HUES64 (cell line): ENCODE measurements around the gene TSPO2. TPM values are rescaled to one million over a fixed set of nuclear protein-coding genes. Genes with fewer than 3 reads are reported as not detected.
A peak's percentile ranks its signal among the peaks of the same experiment; 100 is the strongest.
"Not testable (repeated sequence)": the region's sequence is repeated elsewhere in the genome, so short reads cannot be mapped to it uniquely, and the experiment has no call there.

Experiments
- H3K27ac ChIP-seq: 2 replicates; pipeline ENCODE4 v1.7.0; 2013; ENCODE audit warnings: low read depth, low read length, inconsistent platforms
- H3K27me3 ChIP-seq: 2 replicates; pipeline ENCODE4 v1.6.1; 2013; ENCODE audit warnings: mild to moderate bottlenecking, low read length; ENCODE audit not compliant: insufficient read depth
- H3K36me3 ChIP-seq: 2 replicates; pipeline ENCODE4 v1.6.1; 2013; ENCODE audit warnings: mild to moderate bottlenecking, low read length; ENCODE audit not compliant: insufficient read depth
- H3K4me1 ChIP-seq: 2 replicates; pipeline ENCODE4 v1.6.1; 2013; ENCODE audit warnings: mild to moderate bottlenecking, low read length, moderate library complexity; ENCODE audit not compliant: insufficient read depth
- H3K4me3 ChIP-seq: 2 replicates; pipeline ENCODE4 v1.5.1; 2013; ENCODE audit warnings: mild to moderate bottlenecking, low read length, moderate library complexity
- H3K9ac ChIP-seq: 2 replicates; pipeline ENCODE4 v1.6.1; 2013; ENCODE audit warnings: mild to moderate bottlenecking, low read depth, low read length
- H3K9me3 ChIP-seq: 2 replicates; pipeline ENCODE4 v1.6.1; 2013; ENCODE audit warnings: low read depth, low read length; ENCODE audit not compliant: insufficient read depth
- WGBS: fragments of 150-250, 120-280 bp; methylation state at CpG from one replicate; pipeline ENCODE4 v1.1.7; 2013; ENCODE audit warnings: missing lambda C conversion rate; 5-methylcytosine and 5-hydroxymethylcytosine counted together
- polyA plus RNA-seq, 2 experiments: library from polyadenylated mRNA; stranded (reverse); fragments of 50-300 nt; gene quantifications; one replicate each; pipeline ENCODE4 v1.2.3, GENCODE V29; 2013

Gene TSPO2, protein sequence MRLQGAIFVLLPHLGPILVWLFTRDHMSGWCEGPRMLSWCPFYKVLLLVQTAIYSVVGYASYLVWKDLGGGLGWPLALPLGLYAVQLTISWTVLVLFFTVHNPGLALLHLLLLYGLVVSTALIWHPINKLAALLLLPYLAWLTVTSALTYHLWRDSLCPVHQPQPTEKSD
- not detected for polyA plus RNA-seq (2013, experiment 1 of 2)
- polyA plus RNA-seq (2013, experiment 2 of 2), result not detected

DNA sequence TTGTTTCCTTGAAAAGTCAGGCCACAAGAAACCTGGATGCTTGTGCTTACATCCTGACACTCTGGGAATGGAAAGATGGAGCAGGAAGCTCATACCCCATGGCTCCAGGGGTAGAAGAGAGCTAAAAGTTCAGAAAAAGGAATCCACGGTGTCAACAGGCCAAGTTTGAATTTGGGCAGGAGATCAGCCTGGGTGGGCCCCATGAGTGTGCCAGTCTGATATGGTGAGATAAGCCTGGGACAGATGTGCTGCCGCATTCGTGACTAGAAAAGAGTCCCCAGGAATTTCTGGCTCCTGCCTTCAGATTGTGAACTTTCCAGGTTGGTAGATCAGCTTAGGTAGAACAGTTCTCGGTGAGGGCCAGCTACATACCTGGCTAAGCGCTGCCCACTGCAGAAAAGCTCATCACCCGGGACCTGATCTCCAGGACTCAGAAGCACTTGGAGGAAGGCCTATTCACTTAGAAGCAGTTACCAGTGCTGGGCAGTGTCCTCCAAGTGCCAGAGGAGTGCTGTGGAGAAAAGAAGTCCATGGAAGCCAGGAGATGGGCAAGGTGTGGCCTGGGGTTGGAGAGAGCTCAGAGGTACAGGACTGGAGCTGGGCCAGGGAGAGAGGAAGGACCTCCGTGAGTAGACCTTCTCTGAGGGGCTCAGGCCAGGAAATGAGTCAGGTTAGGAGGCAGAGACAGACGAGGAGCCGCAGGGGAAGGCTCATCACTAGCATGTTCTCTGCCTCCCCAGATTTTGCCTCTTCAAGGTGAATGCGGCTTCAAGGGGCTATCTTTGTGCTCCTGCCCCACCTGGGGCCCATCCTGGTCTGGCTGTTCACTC, at the start of gene TSPO2:
TSPO2 (plus strand) TSS at position 242 of the 830 bp plus-strand sequence; CDS start at position 761, 519 bp downstream.
- H3K36me3 ChIP-seq, result no peaks in the 10 kb centered on the region
- peaks cover 4% of the 10 kb centered on the region; the same call in 1 of the 2 replicates for H3K4me1 ChIP-seq
- H3K27me3 ChIP-seq, result no peaks in the 10 kb centered on the region
- no peak within 1 kb of the TSS for H3K4me3 ChIP-seq
- WGBS, result 93% methylated on average over 10 of the region's 10 CpGs
- H3K9me3 ChIP-seq, result no peaks in the 10 kb centered on the region
- H3K9ac ChIP-seq, result no peak within 1 kb of the TSS
- H3K27ac ChIP-seq, result no peak within 1 kb of the TSS

DNA sequence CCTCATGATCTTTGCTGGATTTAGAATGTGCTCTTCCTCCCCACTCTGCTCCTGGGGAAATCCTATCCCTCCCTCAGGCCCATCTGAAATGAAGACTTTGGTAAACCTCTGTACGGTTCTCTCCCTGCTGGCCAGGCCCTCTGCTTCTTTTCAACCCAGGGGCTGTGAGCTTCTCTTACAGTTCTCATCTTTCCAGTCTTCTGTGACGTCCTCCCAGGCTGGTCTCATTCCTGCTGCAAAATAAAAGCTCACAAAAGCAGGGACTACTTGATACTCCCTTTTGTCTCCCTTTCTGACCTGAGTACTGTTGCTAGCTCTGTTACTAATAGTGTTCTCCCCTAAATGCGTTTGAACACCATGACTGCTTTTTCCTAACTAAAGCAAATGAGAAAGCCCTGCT, 49.5 kb upstream of the TSPO2 start:
- Histone ChIP-seq H3K9ac (no peak overlapping the region), H3K36me3 (no peaks in the 10 kb centered on the region), H3K4me1 (peaks cover 19% of the 10 kb centered on the region), H3K9me3 (no peaks in the 10 kb centered on the region), H3K27ac (no peak overlapping the region), H3K27me3 (no peaks in the 10 kb centered on the region), H3K4me3 (no peak overlapping the region)
- 71% methylated on average over 3 of the region's 3 CpGs for WGBS

DNA sequence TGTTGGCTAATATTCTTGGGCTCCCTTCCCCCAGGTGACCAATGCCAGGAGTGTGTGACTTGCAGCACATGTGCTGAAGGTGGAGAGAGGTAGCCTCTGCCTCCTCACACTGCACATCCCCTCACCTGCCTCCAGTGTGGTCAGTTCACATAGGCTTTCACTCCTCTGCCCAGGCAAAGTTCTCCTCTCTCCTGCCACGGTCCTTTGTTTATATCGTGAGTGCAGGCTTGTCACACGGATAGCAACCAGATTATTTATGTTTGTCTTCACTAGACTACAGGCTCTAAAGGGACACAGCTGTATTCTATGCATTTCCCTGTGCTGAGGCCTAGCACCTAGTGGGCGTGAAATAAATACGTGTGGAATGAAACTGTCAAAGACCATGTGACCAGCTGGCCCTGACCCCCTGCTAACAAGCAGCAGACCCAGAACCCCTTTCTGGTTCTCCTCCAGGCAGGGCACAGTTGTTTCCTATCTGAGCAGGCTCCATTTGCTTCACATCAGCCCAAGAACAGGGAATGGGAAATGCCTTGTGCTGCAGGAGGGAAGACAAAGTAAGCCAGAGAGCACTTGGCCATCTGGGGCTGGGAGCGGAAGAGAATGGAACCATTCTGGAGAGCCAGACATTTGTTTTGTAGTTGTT, 45.6 kb upstream of the TSPO2 start:
- no peaks in the 10 kb centered on the region for H3K9me3 ChIP-seq
- peak overlapping the region; percentile 92 for H3K27ac ChIP-seq
- peaks cover 49% of the 10 kb centered on the region for H3K4me1 ChIP-seq
- 34% methylated on average over 6 of the region's 6 CpGs for WGBS
- H3K9ac ChIP-seq, result peak overlapping the region; percentile 67
- H3K36me3 ChIP-seq, result no peaks in the 10 kb centered on the region
- no peaks in the 10 kb centered on the region for H3K27me3 ChIP-seq
- H3K4me3 ChIP-seq, result peak overlapping the region; percentile 13

DNA sequence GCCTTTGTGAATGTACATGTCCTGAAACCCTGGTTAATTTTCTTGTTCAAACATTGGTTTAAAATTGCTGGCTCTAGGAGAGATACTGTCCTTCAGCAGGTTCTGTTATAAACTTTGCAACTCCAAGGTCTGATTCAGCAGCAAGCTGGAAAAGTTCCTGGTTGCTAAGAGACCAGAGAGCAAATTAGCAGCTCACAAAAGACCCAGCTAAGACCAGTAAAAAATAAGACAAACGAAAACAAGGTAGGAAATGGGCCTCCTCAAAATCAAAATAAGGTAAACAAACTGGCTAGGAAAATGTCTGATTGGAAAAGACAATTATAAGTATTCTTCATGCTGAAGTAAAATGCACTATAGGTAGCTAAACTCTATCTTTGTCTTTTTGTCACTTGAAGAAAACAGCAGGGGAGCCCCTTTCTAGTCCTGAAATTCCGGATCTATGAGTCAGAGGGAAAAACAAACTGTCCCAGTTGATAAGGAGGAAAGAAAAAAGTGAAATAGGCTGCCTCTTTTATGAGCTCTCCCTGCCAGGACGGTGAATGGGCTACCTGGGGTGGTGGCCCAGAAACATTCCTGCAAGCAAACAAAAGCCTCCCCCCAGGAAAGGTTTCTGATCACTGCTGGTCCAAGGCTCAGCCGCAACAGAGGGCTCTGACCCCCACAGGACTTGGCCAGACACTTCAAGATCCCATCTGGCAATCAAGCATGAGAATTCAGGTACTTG, 44.9 kb upstream of the TSPO2 start:
- Histone ChIP-seq H3K4me3 (peak overlapping the region; percentile 13), H3K27me3 (no peaks in the 10 kb centered on the region), H3K9me3 (no peaks in the 10 kb centered on the region), H3K27ac (peak overlapping the region; percentile 92), H3K36me3 (no peaks in the 10 kb centered on the region), H3K9ac (peak overlapping the region; percentile 67), H3K4me1 (peaks cover 49% of the 10 kb centered on the region)
- WGBS, result under 1% methylated on average over 3 of the region's 4 CpGs

DNA sequence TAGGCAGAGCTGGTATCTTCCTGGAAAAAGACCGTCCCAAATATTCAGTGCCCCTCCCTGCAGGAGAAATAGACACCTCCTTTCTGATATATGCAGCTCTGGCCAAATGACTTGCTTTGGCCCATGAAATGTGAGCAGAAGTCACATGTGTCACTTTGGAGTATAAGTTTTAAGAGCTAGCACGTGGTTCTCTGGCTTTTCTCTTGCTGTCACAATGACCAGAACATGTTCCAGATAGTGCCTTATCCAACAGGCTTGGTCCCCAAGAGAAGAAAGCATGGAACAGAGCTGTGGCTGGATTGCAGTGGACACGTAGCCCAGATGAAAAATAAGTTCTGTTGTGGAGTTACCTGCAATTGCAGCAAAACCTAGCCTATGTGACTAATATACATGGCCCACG, 43.6 kb upstream of the TSPO2 start:
- Histone ChIP-seq H3K27me3 (no peaks in the 10 kb centered on the region), H3K27ac (peak overlapping the region; percentile 92), H3K36me3 (no peaks in the 10 kb centered on the region), H3K9me3 (no peaks in the 10 kb centered on the region), H3K9ac (no peak overlapping the region), H3K4me1 (peaks cover 49% of the 10 kb centered on the region), H3K4me3 (no peak overlapping the region)
- WGBS, result 82% methylated on average over 4 of the region's 4 CpGs

DNA sequence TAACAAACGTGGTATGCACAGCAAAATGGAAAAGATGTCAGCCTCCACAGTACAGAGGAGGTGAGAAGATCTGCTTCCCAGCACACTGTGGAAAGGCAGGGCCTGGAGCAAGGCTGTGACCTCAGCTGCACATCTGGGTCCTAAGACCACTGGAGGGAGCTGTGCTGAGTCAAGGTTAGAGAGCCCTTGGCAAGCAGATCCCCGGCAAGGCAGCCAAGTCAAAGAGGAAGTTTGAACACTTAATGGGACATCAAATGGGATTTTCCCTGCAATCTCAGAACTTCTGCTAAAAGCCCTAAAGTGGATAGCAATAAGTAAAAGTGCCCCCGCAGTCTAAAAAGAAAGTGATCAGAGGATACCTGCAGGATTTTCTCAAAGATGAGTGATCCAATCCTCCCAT, 42.7 kb upstream of the TSPO2 start:
- no peaks in the 10 kb centered on the region for H3K36me3 ChIP-seq

DNA sequence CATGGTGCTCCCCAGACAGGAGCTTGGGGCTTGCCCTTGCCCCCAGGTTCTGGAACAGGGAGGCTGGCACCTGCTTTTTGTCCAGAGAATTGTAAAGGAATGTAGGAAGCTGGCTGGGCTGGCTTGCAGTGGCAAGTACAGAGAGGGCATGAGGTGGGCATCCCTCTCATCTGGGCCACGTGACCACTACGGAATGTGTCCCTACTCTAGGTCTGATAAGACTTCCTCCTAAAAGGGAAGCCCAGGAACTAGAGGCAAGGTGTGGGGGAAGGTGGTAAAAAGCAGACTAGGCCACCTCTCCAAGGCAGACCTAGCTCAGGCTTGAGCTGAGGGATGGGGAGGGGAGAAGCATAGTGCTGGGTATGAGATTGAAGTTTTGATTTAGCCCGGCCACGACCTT, 42.0 kb upstream of the TSPO2 start:
- Histone ChIP-seq H3K36me3 (no peaks in the 10 kb centered on the region), H3K4me3 (no peak overlapping the region), H3K27ac (no peak overlapping the region), H3K9me3 (no peaks in the 10 kb centered on the region), H3K4me1 (peaks cover 49% of the 10 kb centered on the region), H3K27me3 (no peaks in the 10 kb centered on the region), H3K9ac (no peak overlapping the region)
- WGBS, result 80% methylated on average over 4 of the region's 4 CpGs

More for the DNA sequence above, 42.7 kb upstream of the TSPO2 start:
- no peak overlapping the region for H3K27ac ChIP-seq
- WGBS, result 46% methylated on average over 3 of the region's 3 CpGs
- H3K4me3 ChIP-seq, result no peak overlapping the region
- H3K27me3 ChIP-seq, result no peaks in the 10 kb centered on the region
- H3K9me3 ChIP-seq, result no peaks in the 10 kb centered on the region
- H3K4me1 ChIP-seq, result peaks cover 49% of the 10 kb centered on the region
- no peak overlapping the region for H3K9ac ChIP-seq

DNA sequence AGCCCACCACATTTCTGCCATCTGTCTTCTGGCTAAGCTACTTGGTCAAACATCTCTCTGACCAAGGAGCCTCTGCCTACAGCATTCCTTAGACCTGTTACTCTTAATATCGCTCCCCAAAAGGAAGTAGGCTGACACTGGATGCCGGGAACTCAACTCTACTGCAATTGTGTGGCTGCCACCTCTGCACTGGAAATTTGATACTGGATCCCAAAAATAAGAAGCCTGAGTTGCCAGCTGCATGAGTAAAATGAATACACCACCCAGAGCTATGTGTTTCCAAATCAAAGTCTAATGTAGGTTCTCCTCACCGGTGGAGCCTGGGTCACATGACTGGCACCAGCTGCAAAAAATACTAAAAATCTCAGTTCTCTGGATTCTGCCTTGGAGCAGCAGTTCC, 40.1 kb upstream of the TSPO2 start:
- no peak overlapping the region for H3K9ac ChIP-seq
- no peaks in the 10 kb centered on the region for H3K36me3 ChIP-seq
- H3K27ac ChIP-seq, result no peak overlapping the region
- WGBS, result 95% methylated on average over 3 of the region's 3 CpGs
- peaks cover 32% of the 10 kb centered on the region for H3K4me1 ChIP-seq
- no peaks in the 10 kb centered on the region for H3K9me3 ChIP-seq
- no peaks in the 10 kb centered on the region for H3K27me3 ChIP-seq
- H3K4me3 ChIP-seq, result no peak overlapping the region

DNA sequence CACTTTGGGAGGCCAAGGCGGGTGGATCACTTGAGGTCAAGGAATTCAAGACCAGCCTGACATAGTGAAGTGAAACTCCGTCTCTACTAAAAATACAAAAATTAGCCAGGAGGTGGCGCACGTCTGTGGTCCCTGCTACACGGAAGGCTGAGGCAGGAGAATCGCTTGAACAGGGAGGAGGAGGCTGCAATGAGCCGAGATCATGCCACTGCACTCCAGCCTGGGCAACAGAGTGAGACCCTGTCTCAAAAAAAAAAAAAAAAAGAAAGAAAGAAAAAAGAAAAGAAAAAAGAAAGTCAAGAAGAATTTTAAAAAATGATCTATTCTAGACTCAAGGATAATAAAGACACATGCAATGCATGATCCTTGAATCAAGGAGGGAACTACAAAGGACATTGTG, 36.0 kb upstream of the TSPO2 start:
- not testable (repeated sequence) for H3K4me1 ChIP-seq, H3K27me3 ChIP-seq, H3K9ac ChIP-seq, H3K9me3 ChIP-seq, H3K27ac ChIP-seq, H3K4me3 ChIP-seq, H3K36me3 ChIP-seq
- WGBS, result 31% methylated on average over 7 of the region's 7 CpGs

DNA sequence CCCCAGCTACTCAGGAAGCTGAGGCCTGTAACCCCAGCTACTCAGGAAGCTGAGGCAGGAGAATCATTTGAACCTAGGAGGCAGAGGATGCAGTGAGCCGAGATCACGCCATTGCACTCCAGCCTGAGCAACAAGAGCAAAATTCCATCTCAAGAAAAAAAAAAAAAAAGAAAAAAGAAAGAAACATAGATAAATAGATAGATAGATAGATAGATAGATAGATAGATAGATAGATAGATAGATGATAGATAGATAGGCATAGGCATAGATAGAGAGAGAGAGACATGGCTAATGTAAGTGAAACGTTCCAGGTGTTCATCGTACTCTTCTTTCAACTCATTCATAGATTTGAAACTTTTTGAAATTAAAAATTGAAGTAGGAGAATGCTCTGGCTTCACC, 35.3 kb upstream of the TSPO2 start:
- H3K4me1 ChIP-seq, H3K27me3 ChIP-seq, H3K9ac ChIP-seq, H3K9me3 ChIP-seq, H3K36me3 ChIP-seq, H3K4me3 ChIP-seq, H3K27ac ChIP-seq: not testable (repeated sequence)
- 86% methylated on average over 1 of the region's 4 CpGs for WGBS

DNA sequence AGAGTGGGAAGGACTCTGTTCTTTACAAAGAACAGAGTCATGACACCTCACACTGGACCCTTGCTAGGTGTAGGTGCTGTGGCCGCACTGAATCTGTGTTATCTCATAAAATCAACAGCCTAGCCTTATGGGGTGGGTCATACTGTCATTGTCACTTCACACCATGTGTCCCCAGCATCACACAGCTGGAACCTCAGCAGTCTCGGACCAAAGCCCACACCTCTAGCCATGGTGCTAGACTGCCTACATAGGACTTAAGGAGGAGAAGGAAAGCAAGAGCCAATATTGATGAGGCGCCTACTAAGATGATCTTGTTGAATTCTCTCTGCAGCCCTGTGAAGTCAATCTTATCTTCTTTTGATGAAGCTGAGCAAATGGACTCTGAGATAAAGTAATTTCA, 34.3 kb upstream of the TSPO2 start:
- Histone ChIP-seq H3K36me3 (no peaks in the 10 kb centered on the region), H3K4me3 (no peak overlapping the region), H3K4me1 (no peaks in the 10 kb centered on the region), H3K27ac (no peak overlapping the region), H3K9ac (no peak overlapping the region), H3K27me3 (no peaks in the 10 kb centered on the region), H3K9me3 (no peaks in the 10 kb centered on the region)
- WGBS, result 89% methylated on average over 3 of the region's 3 CpGs
